ENCODE measurements around the gene MYLK3.

GRCh38 chr16:46751381-46751780 lies 3.2 kb upstream of the MYLK3 start:
- TF ChIP-seq CTCF (IDR thresholded peaks at IDR 0.05) (no peak), POLR2AphosphoS5 (IDR thresholded peaks at IDR 0.05; ENCODE audit: insufficient read depth in 1 of 2, low read depth in 1 of 2) (no peak)

All from vagina (tissue), 2 donors.